B cell (primary cell): ENCODE results near the gene FAM174C. TPM values are rescaled to one million over a fixed set of nuclear protein-coding genes. Genes with fewer than 3 reads are reported as not detected.
A peak's percentile ranks its signal among the peaks of the same experiment; 100 is the strongest.

Experiments used
- ATAC-seq: fragments of 200-7000 bp; cut with Tn5 transposase; one replicate; pipeline ENCODE4 v1.10.0; 2021; ENCODE audit warnings: low read depth, mild to moderate bottlenecking, moderate number of reproducible peaks, moderate library complexity
- CTCF ChIA-PET: fragments of 350-600 bp; sonication (Branson Sonifier 250); formaldehyde crosslinking; loops from one replicate; lab custom pipeline; 2021; ENCODE audit warnings: antibody characterized with exemption, inconsistent platforms; lab: Charles Lee
- POLR2A ChIA-PET: fragments of 350-600 bp; sonication (Branson Sonifier 250); formaldehyde crosslinking; loops from one replicate; lab custom pipeline; 2021; ENCODE audit warnings: antibody characterized with exemption; lab: Charles Lee
- DNase-seq: peaks from one replicate; pipeline ENCODE4 v3.0.0; 2013
- H2AFZ ChIP-seq: 2 replicates; pipeline ENCODE4 v1.6.1; 2012; ENCODE audit warnings: mild to moderate bottlenecking, low read depth, low read length; ENCODE audit not compliant: insufficient read depth, poor library complexity, severe bottlenecking
- H3K27ac ChIP-seq, 2 donors: 1 replicate in 1 of 2; 2 replicates in 1 of 2; pipeline ENCODE4 v1.5.1; 2012 to 2013; ENCODE audit warnings: low read length in 2 of 2, mild to moderate bottlenecking in 2 of 2, moderate library complexity in 1 of 2
- H3K27me3 ChIP-seq, 4 experiments: fragments of 200-600 bp in 1 of 4; sonication (generic) in 1 of 4; replicated peaks in 1 of 4; 1 replicate in 2 of 4; 2 replicates in 2 of 4; pipeline versions ENCODE4 v1.6.1 to v1.7.0; 2013 to 2016; ENCODE audit warnings: low read length in 3 of 4, mild to moderate bottlenecking in 2 of 4, mixed read lengths in 1 of 4, moderate library complexity in 1 of 4; ENCODE audit not compliant: insufficient read depth in 4 of 4, control insufficient read depth in 3 of 4; ENCODE audit errors: control extremely low read depth in 1 of 4
- H3K36me3 ChIP-seq, 2 experiments: replicated peaks in 1 of 2; 1 replicate in 1 of 2; 2 replicates in 1 of 2; pipeline versions ENCODE4 v1.6.1 to v1.7.1; 2013; ENCODE audit warnings: low read length in 1 of 2; ENCODE audit not compliant: insufficient read depth in 2 of 2, control insufficient read depth in 1 of 2; ENCODE audit errors: control extremely low read depth in 1 of 2, extremely low read depth in 1 of 2
- H3K4me1 ChIP-seq, 2 donors: fragments of 200-600 bp in 1 of 2; sonication (generic) in 1 of 2; 1 replicate in 1 of 2; 2 replicates in 1 of 2; pipeline versions ENCODE4 v1.5.1 to v1.6.1; 2013 to 2017; ENCODE audit warnings: low read length in 2 of 2; ENCODE audit not compliant: control insufficient read depth in 2 of 2, insufficient read depth in 2 of 2
- H3K4me2 ChIP-seq: replicated peaks from 2 replicates; pipeline ENCODE3; 2012; ENCODE audit warnings: mild to moderate bottlenecking, low read depth, low read length; ENCODE audit not compliant: poor library complexity, severe bottlenecking
- H3K4me3 ChIP-seq, 5 experiments: fragments of 200-600 bp in 1 of 5; sonication (generic) in 1 of 5; 1 replicate in 3 of 5; 2 replicates in 2 of 5; pipeline versions ENCODE4 v1.5.1 to v1.7.0; 2011 to 2016; ENCODE audit warnings: low read length in 4 of 5, mild to moderate bottlenecking in 4 of 5, low read depth in 2 of 5, control low read depth in 1 of 5, moderate library complexity in 1 of 5; ENCODE audit not compliant: insufficient read depth in 1 of 5; ENCODE audit errors: control extremely low read depth in 1 of 5, extremely low read depth in 1 of 5
- H3K79me2 ChIP-seq: fragments of 200-600 bp; sonication (generic); one replicate; pipeline ENCODE4 v1.6.0; 2016; ENCODE audit warnings: low read length; ENCODE audit not compliant: control insufficient read depth, insufficient read depth
- H3K9ac ChIP-seq: fragments of 200-600 bp; sonication (generic); 2 replicates; pipeline ENCODE4 v1.6.1; 2017; ENCODE audit warnings: mild to moderate bottlenecking, low read length, moderate library complexity
- H3K9me3 ChIP-seq, 3 donors: one replicate each; pipeline versions ENCODE4 v1.6.1 to v1.7.1; 2013; ENCODE audit warnings: low read length in 2 of 3; ENCODE audit not compliant: control insufficient read depth in 2 of 3, insufficient read depth in 1 of 3; ENCODE audit errors: control extremely low read depth in 1 of 3
- H4K20me1 ChIP-seq: 2 replicates; pipeline ENCODE4 v1.6.0; 2012; ENCODE audit warnings: mild to moderate bottlenecking, low read length; ENCODE audit not compliant: insufficient read depth, control insufficient read depth, poor library complexity, severe bottlenecking
- H3K27ac Mint-ChIP-seq: one replicate; pipeline ENCODE4 v1.8.0; 2021; ENCODE audit warnings: mixed read lengths
- H3K27me3 Mint-ChIP-seq: one replicate; pipeline ENCODE4 v1.8.0; 2021; ENCODE audit warnings: mixed read lengths
- H3K4me1 Mint-ChIP-seq: one replicate; pipeline ENCODE4 v1.8.0; 2021; ENCODE audit warnings: mixed read lengths
- H3K4me3 Mint-ChIP-seq: one replicate; pipeline ENCODE4 v1.8.0; 2021; ENCODE audit warnings: mixed read lengths
- H3K9me3 Mint-ChIP-seq: one replicate; pipeline ENCODE4 v1.8.0; 2022; ENCODE audit warnings: mixed read lengths; ENCODE audit not compliant: insufficient read depth
- EZH2 ChIP-seq: IDR thresholded peaks from 2 replicates; pipeline ENCODE4 v1.6.1; 2012; ENCODE audit warnings: borderline replicate concordance, low read depth, mild to moderate bottlenecking, moderate library complexity, low read length; ENCODE audit not compliant: insufficient read depth, poor library complexity, severe bottlenecking
- WGBS: methylation state at CpG from one replicate; pipeline ENCODE4 v1.1.5; 2013; ENCODE audit warnings: missing lambda C conversion rate; ENCODE audit not compliant: insufficient coverage; 5-methylcytosine and 5-hydroxymethylcytosine counted together
- intact Hi-C: fragments of 100-400 bp; cut with micrococcal nuclease; formaldehyde crosslinking; loops from one replicate; pipeline ENCODE4 v1.10.0; 2022
- polyA plus RNA-seq: library from polyadenylated mRNA; depleted of rRNA; stranded (reverse); fragments of >200 nt; gene quantifications from 2 replicates; pipeline ENCODE4 v1.2.3, GENCODE V29; 2012
- total RNA-seq, 2 donors: library from RNA; stranded (reverse); fragments of 120-200 nt in 1 of 2; gene quantifications; 1 replicate in 1 of 2; 2 replicates in 1 of 2; pipeline versions ENCODE4 v1.2.3 to v1.2.4, GENCODE V29; 2013 to 2022
- TF ChIP-seq, protein P1 (sequence below): fragments of 200-600 bp; IDR thresholded peaks from one replicate; pipeline ENCODE4 v1.8.0; 2022; ENCODE audit warnings: antibody characterized with exemption, mild to moderate bottlenecking

Gene FAM174C
- total and polyA plus RNA-seq, 2 donors (not counting 1 experiment from before 2014, with no cell fraction given): 41.1 to 70.6 TPM

DNA sequence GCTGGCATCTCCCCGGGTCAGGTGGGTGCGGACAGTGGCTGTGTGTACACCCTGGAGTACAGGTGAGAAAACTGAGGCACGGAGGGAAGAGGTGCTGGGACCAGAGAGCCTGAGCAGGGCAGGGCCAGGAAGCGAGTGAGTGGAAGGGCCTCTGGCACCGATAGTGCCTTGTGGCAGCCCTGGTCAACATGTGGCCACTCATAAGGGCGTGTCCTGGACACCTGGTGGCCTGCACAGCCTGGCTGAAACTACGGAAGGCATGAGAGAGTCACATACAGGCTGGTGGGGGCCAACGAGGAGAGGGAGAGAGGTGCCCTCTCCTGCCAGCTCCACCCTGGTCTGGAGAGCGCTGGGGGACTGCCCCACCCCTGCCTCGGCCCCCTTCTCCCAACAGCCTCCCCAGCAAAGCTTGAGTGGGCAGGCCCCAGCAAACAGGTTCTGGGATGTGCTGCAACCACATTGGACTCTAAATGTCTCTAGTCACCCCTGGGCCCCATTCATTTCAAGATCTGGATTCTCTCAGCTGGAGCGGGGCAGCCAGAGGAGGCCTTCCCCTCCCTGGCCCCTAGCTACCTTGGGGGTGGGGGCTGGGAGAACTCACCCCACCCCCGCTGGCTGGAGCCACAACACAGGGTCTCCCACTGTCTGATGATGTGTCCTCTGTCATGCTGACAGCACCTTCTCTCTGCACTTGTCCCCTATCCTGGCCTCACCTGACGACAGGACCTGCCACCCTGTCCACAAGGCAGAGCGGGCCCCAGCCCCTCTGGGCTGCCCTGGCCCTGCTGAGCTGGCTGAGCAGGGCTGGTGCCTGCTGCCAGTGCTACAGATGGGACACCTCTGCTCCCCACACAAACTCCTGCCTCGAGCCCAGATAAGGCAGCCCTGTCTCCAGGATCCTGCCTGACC is 43.3 kb upstream of the FAM174C start:
- no peak overlapping the region for H3K27ac ChIP-seq
- intact Hi-C loops: no loop called here
- no peaks in the 10 kb centered on the region for H3K79me2 ChIP-seq
- H3K9me3 ChIP-seq: no peaks in the 10 kb centered on the region
- no peak overlapping the region for H3K4me2 ChIP-seq
- no peaks in the 10 kb centered on the region for H3K9me3 Mint-ChIP-seq
- H2AFZ ChIP-seq: no peak overlapping the region
- H4K20me1 ChIP-seq: peaks cover 4% of the 10 kb centered on the region
- peak overlapping the region; percentile 6 for H3K27ac Mint-ChIP-seq
- H3K4me1 ChIP-seq: peaks cover 1% of the 10 kb centered on the region in 2 donors
- no peaks in the 10 kb centered on the region for H3K27me3 Mint-ChIP-seq
- H3K36me3 ChIP-seq: peaks cover 0 to 3% of the 10 kb centered on the region in 2 experiments
- no peak overlapping the region for H3K4me3 ChIP-seq
- WGBS: 88% methylated on average over 14 of the region's 15 CpGs
- H3K9ac ChIP-seq: no peak overlapping the region
- ATAC-seq (peak; percentile 10), DNase-seq (no peak)
- no peaks in the 10 kb centered on the region for H3K4me1 Mint-ChIP-seq
- TF ChIP-seq EZH2: no peak
- TF ChIP-seq, protein P1, sequence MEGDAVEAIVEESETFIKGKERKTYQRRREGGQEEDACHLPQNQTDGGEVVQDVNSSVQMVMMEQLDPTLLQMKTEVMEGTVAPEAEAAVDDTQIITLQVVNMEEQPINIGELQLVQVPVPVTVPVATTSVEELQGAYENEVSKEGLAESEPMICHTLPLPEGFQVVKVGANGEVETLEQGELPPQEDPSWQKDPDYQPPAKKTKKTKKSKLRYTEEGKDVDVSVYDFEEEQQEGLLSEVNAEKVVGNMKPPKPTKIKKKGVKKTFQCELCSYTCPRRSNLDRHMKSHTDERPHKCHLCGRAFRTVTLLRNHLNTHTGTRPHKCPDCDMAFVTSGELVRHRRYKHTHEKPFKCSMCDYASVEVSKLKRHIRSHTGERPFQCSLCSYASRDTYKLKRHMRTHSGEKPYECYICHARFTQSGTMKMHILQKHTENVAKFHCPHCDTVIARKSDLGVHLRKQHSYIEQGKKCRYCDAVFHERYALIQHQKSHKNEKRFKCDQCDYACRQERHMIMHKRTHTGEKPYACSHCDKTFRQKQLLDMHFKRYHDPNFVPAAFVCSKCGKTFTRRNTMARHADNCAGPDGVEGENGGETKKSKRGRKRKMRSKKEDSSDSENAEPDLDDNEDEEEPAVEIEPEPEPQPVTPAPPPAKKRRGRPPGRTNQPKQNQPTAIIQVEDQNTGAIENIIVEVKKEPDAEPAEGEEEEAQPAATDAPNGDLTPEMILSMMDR: no peak
- ChIA-PET POLR2A (interaction anchor here (0.7 to 1.1 kb wide), 2 partner anchors 37 to 384 kb away, joined by 3 to 6 read pairs; partner anchors contain the start of gene CIRBP), CTCF (interaction anchor here (1.1 kb wide), 1 partner anchor 12 kb away, joined by 3 read pairs; no protein-coding TSS in a partner anchor)
- peaks cover 0 to 10% (median 4%) of the 10 kb centered on the region in 4 experiments for H3K27me3 ChIP-seq
- no peak overlapping the region for H3K4me3 Mint-ChIP-seq

DNA sequence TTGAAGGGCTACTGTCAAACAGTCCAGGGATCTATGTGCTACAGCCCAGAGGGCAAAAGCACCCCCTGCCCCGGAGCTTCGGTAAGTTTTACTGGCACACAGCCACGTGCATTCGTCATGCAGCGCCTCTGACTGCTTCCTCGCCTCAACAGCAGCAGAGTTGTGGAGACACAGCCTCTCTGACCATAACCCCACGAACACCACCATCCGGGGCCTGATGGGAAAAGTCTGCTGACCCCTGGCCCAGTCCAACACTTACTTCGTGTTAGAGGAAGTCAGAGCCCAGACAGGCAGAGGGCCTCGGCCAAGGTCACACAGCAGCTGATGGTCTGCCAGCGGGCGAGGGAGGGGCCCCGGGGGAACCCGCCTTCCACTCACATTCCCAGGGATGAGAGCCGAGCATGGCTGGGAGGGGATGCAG is 42.7 kb upstream of the FAM174C start:
- POLR2A ChIA-PET: interaction anchor here (0.7 to 1.1 kb wide), 2 partner anchors 36 to 384 kb away, joined by 3 to 6 read pairs; partner anchors contain the start of gene CIRBP

More for the DNA sequence above, 42.7 kb upstream of the FAM174C start:
- no peak overlapping the region for H3K4me3 ChIP-seq
- Mint-ChIP-seq H3K9me3 (no peaks in the 10 kb centered on the region), H3K4me1 (no peaks in the 10 kb centered on the region), H3K4me3 (no peak overlapping the region), H3K27ac (no peak overlapping the region), H3K27me3 (no peaks in the 10 kb centered on the region)
- H4K20me1 ChIP-seq: no peaks in the 10 kb centered on the region
- CTCF ChIA-PET: interaction anchor here (1.1 kb wide), 1 partner anchor 12 kb away, joined by 3 read pairs; no protein-coding TSS in a partner anchor
- 65% methylated on average over 12 of the region's 15 CpGs for WGBS
- TF ChIP-seq, protein P1: no peak
- no peak for TF ChIP-seq EZH2
- H3K4me2 ChIP-seq: no peak overlapping the region
- DNase-seq (no peak), ATAC-seq (no peak)
- no peaks in the 10 kb centered on the region for H3K36me3 ChIP-seq
- no peak overlapping the region for H3K27ac ChIP-seq
- H3K9ac ChIP-seq: no peak overlapping the region
- H3K79me2 ChIP-seq: no peaks in the 10 kb centered on the region
- H3K9me3 ChIP-seq: no peaks in the 10 kb centered on the region
- intact Hi-C loops: no loop called here
- H3K4me1 ChIP-seq: peaks cover 6% of the 10 kb centered on the region in 2 donors
- H3K27me3 ChIP-seq: peaks cover 0 to 15% (median 5%) of the 10 kb centered on the region in 4 experiments
- H2AFZ ChIP-seq: no peak overlapping the region
